ENCODE data around the gene TEKT3.

Gene TEKT3

DNA sequence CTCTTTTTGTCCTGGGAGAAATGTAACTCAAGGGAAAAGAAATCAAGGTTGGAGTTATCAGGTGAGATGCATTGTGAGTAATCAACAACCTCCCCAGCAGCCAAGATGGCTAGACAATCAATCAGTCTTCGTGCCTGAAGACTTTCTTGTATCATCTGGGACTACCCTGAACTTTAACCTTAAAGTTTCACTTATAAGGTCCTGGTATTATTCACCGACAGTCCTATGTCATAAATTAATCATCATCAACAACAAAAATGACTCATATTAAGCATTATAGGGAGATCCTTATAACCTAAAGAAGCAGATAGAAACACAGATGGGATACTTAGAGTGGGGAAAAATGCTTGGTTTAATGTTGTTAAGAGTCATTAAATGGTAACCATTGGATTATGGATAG lies 7.7 kb upstream of the TEKT3 start:
- no peak for DNase-seq

DNA sequence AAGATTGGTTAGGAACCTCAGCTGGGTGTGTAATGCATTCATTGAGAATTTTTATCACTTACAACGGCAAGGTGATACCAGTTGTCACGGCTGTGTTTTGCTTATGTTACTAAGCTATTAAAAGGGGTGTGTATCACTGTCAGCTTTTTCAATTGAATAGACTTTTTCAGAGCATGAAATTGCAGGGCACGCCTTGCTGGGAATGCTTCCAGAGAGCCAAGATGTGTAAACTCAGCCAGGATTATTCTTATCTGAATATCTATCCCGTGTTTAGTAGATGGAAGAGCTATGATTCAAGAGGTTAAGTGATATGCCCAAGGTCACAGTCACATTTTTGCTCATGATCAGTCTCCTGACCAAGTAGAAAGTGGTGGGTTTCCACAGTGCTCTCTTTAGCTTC lies 6.6 kb upstream of the TEKT3 start:
- no peak for DNase-seq

DNA sequence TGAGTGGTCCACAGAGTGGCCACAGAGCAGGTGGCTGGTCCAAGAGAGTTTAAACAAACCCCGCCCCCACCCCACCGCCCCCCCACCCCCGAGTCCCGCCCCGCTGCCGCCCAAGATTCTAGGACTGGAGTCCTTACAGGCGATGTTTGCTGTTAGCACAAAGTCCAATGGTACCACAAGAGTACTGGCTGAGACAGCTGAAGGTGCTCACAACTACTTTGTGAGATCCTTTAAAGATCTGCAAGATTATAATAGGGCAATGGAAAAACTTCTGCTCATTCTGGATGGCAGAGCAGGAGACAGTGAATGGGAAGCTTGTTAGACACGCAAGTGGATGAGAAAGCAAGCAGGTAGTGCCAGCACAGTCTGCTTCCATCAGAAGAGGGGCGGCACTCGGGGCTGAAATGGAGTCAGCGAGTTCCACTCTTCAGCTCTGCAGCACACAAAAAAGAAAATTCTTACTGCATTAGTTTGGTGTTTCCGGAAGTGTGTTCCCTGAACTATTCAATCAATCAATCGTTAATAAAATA lies 4.7 kb upstream of the TEKT3 start:
- DNase-seq, result no peak

DNA sequence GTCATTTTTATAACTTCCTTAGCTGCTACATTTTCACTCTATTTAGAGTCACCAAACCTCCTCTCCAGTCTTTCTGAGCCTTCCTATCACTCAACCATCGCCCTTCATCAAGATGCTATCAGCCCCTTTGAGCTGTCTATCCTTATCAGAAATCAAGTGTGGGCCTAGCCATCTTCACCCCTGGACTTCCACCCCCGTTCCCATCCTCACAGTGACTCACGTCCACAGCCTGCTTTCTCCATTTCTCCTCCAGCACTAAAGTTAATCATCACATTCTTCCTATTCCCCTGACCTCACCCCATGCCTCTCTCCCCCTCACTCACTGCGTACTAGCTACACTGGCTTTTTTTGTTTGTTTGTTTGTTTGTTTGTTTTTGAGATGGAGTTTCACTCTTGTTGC lies 2.4 kb upstream of the TEKT3 start:
- no peak for DNase-seq

DNA sequence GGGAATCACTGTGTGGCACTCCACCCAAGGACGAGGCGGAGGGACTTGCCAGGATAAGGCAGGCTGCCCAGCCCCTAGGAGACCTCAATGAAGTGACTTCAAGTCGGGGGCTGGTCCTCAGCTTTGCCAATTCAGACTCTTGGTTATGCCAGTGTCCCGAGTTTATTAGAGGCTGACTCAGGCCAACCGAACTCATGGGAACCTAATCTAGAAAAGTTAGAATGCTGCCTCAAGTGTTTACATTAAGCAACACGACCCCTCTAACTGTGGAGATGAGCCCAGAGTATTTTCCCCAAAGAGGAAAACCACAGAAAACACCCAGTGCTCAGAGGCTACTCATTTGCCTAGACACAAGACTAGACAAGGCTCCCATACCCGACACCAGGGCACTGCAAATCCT lies 1.1 kb upstream of the TEKT3 start:
- DNase-seq, result no peak

DNA sequence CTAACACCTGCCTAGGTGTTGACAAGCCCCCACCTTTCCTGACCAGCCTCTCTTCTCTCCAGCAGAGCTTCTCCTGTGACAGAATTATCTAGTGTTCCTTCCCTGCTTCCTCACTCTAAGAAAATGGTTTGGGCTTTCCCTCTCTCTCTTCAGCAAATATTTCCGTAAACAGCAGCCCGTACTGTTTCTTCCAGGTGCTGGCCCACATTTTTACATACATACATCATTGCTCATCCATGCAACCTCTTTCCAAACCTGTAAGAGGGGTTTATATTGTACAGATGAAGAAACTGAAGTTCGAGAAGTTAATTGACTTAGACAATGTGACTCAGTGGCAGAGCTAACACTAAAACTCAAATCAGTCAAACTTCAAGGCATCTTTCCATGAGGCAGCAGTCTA lies 569 bp upstream of the TEKT3 start:
- no peak for DNase-seq

DNA sequence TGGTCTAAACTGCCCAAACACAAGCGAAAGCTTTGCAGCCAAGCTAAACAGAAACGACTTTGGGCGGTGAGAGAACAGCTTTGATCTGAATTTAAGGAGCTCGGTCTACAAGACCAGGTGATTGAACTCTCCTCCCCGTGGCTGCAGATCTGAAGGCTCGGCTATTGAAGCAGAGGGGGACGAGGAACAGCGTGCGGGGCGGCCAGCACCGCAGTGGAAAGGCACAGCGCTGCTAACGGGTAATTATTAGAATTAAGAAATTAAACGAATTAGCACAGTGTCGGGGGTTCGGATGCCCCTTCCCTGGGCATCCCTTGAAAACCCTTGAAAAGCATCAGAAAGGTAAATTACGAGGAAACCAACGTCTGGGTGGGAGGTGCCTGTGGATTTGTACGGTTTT lies 431 bp downstream of the TEKT3 start:
- DNase-seq, result no peak

DNA sequence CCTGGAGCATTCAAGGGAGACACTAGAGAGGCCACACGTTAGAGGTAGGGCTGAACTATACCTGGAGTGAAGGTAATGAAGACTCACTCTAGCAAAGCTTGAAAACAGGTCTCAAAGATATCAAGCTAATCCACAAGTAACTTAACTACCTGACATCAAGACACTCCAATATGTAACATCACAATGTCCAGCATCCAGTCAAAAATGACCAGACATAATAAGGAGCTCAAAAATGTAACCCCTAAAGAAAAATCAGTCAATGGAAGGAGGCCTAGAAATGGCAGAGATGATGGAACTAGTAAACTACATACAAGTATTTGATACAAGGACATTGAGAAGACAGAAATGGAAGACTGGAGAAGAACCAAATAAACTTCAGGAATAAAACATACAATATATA lies 6.0 kb downstream of the TEKT3 start:
- no peak for DNase-seq

DNA sequence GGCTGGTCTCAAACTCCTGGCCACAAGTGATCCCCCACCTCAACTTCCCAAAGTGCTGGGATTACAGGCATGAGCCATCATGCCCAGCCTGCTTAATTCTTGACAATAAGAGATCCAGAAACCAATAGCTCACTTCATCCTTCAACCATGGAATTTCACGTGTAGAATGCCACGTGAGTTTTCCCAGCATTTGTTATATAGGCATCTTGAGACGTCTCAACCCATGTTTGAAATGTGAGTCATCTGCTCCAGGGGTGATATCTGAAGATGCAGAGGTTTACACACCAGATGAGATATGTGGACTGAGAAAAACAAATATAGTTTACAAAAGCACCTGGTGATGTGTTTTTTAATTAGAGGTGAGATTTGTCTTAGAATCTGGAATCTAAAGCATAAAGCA lies 7.1 kb downstream of the TEKT3 start:
- no peak for DNase-seq

DNA sequence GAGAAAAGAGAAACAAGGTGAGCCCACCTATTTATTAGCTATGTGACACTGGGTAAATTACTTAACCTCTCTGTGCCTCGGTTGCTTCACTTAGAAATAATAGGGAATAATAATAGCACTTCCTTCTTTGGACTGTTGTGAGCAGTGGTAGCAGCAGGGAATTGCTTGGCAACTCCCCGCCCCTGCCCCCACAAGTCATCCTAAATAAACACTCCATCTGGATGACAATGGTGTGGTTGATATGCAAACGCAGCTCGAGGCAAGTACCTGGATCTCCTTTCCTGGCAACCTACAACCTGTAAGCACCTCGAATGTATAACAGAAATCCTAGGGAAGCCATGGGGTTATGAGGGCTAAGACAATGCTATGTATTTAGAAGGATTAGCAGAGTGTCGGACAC lies 9.1 kb downstream of the TEKT3 start:
- no peak for DNase-seq

DNA sequence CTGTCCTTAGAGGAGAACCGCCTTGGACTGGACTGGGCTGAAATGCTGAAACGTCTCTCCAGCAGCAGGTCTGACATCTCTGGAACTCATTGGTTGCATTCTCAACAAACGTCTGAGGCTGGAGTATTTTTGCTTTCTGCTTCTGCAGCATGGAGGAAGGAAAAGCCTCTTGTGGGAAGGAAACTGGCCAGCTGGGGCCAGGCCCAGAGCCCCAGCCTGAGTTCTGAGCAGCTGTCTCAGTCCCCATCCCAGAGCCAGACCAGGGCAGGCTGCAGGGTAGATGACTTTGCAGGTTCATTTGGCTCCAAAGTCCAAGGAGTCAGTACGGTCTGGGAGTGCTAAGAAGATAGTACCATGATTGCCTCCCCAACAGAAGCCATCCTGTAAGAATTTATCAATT lies 18.3 kb downstream of the TEKT3 start:
- DNase-seq, result no peak

DNA sequence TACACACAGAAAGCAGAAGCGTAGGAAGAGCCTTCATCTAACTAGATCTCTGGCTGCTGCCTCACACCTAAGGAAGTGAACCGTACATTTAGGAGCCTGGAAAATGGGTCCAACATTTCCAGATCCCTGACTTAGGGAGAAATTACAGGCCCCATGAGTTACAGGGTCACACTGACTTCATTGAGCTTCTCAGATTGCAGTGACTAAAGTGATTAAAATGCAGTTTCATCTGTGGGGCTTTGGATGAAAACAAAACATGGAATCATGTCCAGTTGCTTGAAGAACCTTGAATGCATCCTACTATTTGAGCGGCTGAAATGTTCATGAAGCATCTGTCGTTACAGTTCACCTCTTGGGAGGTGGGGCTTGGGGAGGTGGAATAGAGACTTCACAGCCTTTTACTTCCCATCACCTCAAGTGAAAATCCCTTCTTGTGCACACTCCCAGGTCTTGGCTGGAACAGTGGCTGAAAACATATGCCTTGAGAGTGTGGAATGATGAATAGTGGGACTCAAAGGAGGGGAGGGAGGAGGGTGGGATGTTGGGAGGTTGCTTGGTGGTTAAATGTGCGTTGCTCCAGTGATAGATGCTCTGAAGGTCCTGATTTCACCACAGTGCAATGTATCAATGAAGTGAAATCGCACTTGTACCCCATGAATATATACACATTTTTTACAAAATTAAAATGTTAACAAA lies 19.7 kb downstream of the TEKT3 start:
- DNase-seq, result no peak

DNA sequence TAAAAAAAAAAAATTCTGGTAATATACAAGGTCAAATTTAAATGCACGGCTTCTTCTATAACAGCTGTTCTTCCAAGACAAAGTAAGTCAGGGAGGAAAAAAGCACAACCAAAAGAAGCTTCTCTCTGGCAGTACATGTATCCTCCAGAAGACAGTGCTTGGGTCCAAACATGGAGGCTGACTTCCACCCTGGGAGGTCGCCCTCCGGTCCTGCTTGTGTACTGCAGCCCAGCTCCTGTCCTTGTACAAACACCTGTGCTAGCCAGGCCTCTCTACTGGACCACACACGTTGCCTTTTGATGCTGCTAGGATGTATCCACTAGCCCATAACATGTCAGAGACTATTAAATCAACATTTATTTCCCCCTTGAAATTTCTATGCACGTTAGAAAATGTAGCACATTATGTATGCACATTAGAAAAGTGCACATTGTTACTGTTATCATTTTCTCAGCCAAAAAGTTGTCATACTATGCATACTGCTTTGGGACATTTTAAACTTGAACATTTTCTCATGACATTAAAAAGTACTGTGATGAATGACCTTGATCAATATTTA lies 21.9 kb downstream of the TEKT3 start:
- DNase-seq, result no peak

DNA sequence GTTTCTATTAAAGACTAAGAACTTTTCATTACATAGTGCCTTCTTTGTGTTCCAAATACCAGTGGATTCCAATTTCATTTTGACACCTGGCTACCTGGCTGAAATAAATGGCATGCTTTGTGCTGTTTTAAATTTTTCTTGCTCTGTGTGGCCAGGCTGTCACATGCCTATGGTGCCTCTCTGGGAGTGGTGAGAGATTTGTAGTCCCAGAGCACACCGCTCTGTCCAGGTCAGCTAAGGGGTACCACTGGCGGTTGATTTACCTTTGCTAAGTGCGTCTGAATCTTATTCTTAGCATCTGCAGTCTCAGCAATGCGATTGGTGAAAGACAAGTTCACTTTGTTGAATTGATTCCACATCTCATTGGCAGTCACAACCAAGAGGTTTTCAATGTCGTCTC lies 29.4 kb downstream of the TEKT3 start:
- no peak for DNase-seq

DNA sequence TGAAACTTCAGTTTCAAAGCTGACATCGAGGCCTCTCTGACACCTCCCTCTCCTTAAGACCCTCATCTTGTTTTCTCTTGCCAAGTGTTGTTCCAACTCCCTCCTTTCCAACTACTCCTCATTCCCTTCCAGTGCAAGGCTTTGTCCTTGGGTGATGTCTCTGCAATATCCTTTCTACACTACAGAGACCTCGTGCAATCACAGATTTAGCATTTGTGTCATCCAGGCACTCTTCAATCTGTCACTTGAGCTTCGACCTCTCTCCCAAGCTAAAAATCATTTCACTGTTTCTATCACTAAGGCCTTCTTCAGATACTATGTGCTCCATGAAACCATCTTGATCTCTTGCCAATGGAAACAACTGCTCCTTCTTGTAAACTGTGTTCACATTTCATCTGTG lies 31.6 kb downstream of the TEKT3 start:
- DNase-seq, result no peak

DNA sequence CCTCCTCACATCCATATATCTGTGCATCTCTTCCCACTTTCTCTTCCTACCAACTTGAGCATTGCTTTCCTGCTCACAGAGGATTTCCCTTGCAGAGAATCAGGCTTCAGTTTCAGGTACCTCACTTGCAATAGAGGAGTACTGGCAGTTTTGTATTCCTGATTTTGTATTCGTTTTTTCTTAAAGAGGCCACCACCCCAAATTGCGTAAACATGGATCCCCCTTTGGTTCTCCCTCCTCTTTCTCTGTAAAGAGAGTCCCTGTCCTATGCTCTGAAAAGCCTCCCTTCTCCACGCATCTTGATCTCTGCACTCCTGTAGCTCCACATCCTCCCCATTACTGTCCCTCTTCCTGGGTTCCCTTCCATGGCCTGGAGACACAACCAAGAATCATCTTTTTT lies 32.2 kb downstream of the TEKT3 start:
- no peak for DNase-seq

DNA sequence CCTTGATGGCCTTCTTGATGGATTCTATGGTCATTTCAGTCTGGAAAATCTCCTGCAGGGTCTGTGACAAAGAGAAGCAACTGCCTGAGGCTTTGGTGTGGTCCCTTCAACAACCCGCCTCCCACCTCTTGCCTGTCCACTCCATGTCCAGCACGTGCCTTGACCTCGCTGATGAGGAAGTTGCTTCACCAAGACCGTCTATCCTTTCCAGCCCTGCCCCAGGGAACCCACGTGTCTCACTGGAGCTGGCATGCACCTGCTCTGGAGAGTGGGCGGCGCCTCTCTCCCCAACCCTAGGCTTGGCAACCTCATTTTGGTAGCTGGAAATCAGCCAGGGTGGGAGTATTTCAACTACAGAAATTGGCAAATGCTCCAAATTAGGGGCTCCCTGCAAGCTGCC lies 32.6 kb downstream of the TEKT3 start:
- no peak for DNase-seq

DNA sequence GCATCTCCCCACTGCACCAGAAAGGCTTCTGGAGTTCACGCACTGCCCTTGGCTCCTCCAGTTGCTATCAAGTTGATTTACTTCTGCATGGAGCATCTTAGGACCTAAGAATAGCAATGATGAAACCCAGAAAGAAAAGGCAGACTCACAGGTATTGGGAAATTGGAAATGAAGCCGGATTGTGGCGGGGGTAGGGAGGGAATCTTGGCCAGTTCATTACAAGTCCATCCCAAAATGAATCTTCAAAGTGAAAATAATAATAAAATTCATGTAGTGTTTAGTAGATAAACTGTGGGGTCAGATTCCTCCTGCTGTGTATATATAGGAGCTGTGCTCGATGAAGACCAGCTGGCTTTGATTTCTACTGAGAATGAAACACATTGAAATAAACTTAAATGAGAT lies 33.7 kb downstream of the TEKT3 start:
- DNase-seq, result no peak

DNA sequence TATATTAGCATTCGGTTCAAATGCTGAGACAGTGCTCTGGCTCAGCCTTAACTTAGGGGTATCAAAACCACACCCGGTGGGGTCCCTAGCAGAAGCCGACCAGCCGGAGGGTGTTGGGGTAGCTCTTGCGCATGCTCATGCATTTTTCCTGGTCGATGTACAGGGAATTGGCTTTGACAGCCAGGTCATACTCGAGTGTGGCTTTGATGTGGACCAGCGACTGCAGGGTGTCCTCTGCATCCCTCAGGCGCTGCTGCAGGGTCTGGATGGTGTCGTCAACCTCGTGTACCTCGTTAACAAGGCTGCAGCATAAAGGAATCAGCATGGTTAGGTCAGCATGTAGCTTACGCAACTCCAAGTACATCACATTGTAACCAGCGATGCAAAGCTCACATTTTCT lies 37.5 kb downstream of the TEKT3 start:
- DNase-seq, result no peak

DNA sequence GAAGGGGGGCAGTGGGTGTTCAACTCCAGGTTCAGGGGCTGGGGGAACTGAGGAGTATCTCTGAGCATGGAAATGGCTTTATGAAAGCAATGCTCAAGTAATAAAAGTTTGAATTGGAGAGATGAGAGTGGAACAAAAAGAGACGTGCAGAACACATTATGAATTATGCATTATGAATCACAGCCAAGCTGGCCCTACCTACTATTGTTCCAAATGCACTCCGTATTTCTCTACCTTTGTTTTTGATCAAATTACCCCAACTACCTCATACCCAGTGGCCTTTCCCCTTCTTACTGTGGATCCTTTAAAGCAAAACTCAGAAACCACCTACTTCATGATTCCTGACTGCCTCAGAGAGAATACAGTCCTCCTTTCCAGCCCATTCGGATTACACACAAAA lies 38.1 kb downstream of the TEKT3 start:
- DNase-seq, result no peak

DNA sequence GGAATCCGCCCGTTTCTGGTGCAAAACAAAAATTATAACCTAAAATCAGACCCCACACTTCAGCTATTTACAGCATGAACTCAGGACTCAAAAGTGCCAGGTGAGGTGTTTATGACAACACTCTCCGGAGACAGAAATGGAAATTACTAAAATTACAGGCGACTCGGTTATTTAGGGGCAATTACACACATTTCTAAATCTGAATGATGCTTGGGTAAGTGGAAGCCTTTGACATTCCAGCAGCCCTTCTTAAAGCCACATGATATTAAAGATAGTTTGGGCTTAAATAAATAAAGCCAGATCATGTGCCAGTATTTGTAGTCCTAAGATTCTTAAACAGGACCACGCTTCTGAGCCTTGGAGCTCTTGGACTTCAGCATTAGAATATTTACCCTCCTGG lies 39.6 kb downstream of the TEKT3 start:
- no peak for DNase-seq

DNA sequence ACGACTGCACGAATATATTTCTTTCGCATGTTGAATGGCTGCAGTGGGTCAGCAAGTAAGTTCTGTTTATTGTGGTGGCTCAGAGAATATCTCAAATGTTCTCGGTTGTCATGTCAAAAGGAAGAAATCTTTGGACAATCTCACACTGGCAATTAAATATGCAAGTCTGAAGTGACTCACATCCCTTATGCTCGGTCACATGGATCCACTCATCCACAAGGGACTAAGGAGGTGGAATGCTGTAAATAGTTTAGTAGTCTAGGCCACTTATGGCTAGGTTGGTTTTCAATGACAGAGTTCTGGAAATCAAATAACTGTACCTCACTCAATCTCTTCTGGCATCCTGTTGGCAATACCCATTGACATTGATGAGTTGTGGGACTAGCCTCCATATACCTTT lies 43.2 kb downstream of the TEKT3 start:
- DNase-seq, result no peak

DNA sequence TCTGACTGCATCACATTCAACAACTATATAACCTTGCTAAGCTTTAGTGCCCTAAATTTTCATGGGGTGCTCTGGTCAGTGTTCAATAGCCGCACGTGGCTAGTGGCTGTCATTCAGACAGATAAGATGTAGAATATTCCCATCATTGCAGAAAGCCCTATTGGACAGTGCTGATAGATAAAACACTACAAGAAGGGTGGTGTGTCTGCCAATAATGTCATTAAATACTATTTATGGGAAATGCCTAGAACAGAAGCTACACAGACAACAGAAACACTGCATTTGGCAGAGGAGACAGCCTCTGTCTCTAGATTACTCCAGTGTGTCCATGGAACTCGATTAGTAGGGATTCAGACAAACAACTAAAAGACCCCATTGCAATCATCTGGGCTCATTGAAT lies 47.8 kb downstream of the TEKT3 start:
- no peak for DNase-seq

DNA sequence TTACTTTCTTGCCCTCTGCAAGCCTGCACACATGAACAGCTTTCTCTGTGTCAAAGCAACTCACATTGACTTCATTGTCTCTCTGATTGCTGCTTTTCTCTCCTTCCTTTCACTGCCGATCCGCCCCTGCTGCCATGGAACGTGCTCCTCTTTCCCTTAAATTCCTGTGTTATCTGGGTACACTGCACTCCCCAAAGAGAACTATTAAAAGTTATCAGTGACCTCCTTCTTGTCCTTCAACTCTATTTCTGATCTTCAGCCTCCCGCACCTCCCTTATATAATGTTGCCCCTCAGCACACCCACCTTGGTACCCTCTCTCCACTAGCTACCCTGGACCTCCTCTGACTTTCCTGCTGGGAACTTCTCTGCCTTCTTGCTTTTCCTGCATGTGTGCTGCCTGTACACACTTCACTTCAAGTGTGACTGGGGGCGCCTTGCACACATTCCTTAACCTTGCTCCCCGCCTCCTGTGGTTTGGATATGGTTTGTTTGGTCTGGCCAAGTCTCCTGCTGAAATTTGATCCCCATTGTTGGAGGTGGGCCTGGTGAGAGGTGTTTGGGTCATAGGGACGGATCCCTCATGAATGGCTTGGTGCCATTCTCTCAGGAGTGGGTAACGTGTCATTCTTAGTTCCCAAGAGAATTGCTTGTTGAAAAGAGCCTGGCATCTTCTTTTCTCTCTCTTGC lies 49.6 kb downstream of the TEKT3 start:
- no peak for DNase-seq

DNA sequence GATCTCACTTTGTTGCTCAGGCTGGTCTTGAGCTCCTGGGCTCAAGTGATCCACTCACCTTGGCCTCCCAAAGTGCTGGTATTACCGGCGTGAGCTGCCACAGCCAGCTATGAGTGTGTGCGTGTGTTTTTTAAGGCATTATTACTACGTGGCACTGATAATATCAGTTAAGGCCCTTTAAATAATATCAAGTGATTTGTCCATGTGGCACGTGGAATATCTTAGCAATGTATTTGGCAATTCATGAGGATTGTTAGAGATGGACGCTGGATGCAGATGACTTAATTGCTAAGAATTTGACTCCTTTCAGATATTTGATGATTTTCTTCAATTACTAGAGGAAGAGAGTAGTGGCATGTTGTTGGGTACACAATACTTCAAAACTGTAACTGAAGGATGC lies 50.8 kb downstream of the TEKT3 start:
- no peak for DNase-seq
